Mucosa of stomach (tissue), 1 donor: Measurements from ENCODE around the gene CHTF18.
"Not testable (repeated sequence)": the region's sequence is repeated elsewhere in the genome, so short reads cannot be mapped to it uniquely, and the experiment has no call there.

Source experiments
- H3K27me3 ChIP-seq: one replicate; pipeline ENCODE4 v1.7.0; 2013; ENCODE audit warnings: mild to moderate bottlenecking, low read length; ENCODE audit not compliant: control insufficient read depth, insufficient read depth
- H3K36me3 ChIP-seq: one replicate; pipeline ENCODE4 v1.7.0; 2013; ENCODE audit warnings: low read length; ENCODE audit not compliant: control insufficient read depth, insufficient read depth
- H3K4me1 ChIP-seq: one replicate; pipeline ENCODE4 v1.7.0; 2013; ENCODE audit warnings: mild to moderate bottlenecking, low read length; ENCODE audit not compliant: control insufficient read depth, insufficient read depth
- H3K4me3 ChIP-seq: one replicate; pipeline ENCODE4 v1.7.0; 2013; ENCODE audit warnings: low read length
- H3K9ac ChIP-seq: one replicate; pipeline ENCODE4 v1.7.0; 2013; ENCODE audit warnings: mild to moderate bottlenecking, low read length, moderate library complexity
- H3K9me3 ChIP-seq: one replicate; pipeline ENCODE4 v1.7.0; 2013; ENCODE audit warnings: mild to moderate bottlenecking, low read length, moderate library complexity; ENCODE audit not compliant: control insufficient read depth
- donor health status: Pancreatic carcinoma.

CHTF18 gene

DNA sequence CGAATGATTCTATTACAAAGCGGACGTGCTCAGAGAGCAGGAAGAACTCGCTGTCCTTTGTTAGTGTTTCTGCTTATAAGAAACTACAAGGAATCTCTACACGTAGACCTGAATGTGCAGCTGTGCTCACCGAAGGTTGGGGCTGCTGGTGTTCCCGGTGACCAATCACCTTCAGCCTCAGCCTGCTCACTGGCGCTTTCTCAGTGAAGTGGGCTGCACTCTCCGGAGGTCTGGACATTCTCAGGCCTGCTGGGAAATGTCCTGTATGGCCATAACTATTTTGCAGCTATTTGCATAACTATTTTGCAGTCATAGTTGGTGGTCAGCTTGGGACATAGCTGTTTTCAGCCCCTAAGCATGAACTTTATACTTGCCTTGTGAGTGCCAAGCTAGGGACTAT is 37.9 kb upstream of the CHTF18 start:
- no peaks in the 10 kb centered on the region for H3K9me3 ChIP-seq
- peaks cover 15% of the 10 kb centered on the region for H3K27me3 ChIP-seq
- H3K4me3 ChIP-seq: no peak overlapping the region
- H3K36me3 ChIP-seq: no peaks in the 10 kb centered on the region
- no peak overlapping the region for H3K9ac ChIP-seq
- H3K4me1 ChIP-seq: peaks cover 5% of the 10 kb centered on the region

DNA sequence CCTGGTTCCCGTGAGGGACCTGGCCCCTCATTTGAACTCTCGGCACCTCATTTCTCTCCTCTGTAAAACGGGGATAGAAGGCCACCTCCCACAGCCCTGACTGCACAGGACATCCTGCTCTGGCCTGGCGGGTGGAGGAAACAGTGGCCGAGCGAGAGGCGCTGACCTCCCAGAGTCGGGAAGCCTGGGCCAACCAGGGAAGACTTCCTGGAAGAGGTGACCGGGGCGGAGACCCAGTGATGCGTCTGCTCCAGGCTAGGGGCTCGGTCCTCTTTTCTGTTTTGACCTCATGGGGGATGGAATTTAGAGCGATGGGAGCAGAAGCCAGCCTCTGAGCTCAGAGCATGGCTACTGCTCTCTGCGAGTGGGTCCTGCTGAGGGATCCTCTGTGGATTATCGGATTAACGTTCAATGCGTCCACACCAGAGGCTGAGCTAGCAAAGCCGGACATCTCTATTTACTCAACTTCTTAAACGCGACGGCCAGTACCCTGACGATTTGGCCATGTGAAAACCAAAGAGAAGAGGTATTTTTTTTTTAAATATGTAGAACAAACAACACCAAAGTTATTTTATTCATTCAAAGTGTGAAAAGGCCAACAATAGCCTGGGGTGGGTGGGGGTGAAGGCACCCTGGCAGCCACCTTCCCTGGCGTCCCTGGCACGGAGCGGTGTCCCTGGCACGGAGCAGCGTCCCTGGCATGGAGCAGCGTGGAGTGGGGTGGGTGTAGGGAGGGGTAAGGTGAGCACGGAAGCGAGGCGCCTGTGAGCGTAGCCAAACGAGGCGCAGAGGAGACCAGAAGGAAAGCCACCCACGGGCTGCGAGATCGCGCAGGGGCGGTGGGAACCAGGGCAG is 37.0 kb upstream of the CHTF18 start:
- no peak overlapping the region for H3K9ac ChIP-seq
- peaks cover 15% of the 10 kb centered on the region for H3K27me3 ChIP-seq

DNA sequence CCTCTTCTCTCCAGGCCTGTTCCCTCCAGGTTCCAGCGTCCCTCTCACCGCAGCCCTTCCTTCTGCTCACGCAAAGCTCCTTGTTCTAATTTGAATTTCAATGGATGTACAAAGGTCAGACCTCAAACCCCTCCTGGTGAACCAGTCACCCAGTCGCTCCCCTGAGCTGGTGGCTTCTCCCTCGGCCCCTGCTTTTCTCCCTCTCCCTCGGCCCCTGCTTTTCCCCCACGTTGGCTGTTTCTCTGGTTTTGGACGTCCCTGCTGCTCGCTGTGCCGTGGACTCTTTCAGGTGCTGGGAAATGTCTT is 36.5 kb upstream of the CHTF18 start:
- H3K9ac ChIP-seq: no peak overlapping the region
- peaks cover 5% of the 10 kb centered on the region for H3K4me1 ChIP-seq
- peaks cover 15% of the 10 kb centered on the region for H3K27me3 ChIP-seq
- H3K4me3 ChIP-seq: no peak overlapping the region
- H3K9me3 ChIP-seq: no peaks in the 10 kb centered on the region
- no peaks in the 10 kb centered on the region for H3K36me3 ChIP-seq

More for the DNA sequence above, 37.0 kb upstream of the CHTF18 start:
- Histone ChIP-seq H3K9me3 (no peaks in the 10 kb centered on the region), H3K4me3 (no peak overlapping the region), H3K36me3 (no peaks in the 10 kb centered on the region), H3K4me1 (peaks cover 5% of the 10 kb centered on the region)

DNA sequence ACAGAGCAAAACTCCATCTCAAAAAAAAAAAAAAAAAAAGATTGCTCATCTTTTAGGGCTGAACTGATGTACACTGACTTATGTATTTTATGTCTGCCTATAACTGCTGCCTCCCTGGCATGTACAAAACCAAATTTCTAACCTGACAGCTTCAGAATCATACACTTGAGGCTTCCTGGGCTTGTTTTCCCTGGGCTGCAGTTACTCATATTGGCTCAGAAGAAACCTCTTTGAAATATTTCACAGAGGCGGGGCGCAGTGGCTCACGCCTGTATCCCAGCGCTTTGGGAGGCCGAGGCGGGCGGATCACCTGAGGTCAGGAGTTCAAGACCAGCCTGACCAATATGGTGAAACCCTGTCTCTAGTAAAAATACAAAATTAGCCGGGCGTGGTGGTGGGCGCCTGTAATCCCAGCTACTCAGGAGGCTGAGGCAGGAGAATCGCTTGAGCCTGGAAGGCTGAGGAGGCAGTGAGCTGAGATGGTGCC is 34.3 kb upstream of the CHTF18 start:
- not testable (repeated sequence) for H3K9ac ChIP-seq, H3K36me3 ChIP-seq, H3K4me1 ChIP-seq, H3K4me3 ChIP-seq, H3K9me3 ChIP-seq
- peaks cover 15% of the 10 kb centered on the region for H3K27me3 ChIP-seq

DNA sequence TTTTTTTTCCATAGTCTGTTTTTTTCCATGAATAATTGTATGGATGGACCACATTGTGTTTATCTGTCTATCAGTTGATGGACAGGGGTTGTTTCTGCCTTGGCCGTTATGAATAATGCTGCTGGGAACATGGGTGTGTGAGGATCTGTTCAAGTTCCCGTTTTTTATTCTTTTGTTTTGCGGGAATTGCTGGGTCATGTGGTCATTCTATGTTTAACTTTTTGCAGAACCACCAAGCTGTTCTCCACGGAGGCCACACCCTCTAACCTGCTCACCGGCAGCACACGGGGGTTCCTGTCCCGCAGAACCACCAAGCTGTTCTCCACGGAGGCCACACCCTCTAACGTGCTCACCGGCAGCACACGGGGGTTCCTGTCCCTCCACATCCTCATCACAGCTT is 33.8 kb upstream of the CHTF18 start:
- Histone ChIP-seq H3K27me3 (peaks cover 15% of the 10 kb centered on the region), H3K9me3 (no peaks in the 10 kb centered on the region), H3K36me3 (no peaks in the 10 kb centered on the region), H3K4me1 (peaks cover 12% of the 10 kb centered on the region), H3K9ac (no peak overlapping the region), H3K4me3 (no peak overlapping the region)

DNA sequence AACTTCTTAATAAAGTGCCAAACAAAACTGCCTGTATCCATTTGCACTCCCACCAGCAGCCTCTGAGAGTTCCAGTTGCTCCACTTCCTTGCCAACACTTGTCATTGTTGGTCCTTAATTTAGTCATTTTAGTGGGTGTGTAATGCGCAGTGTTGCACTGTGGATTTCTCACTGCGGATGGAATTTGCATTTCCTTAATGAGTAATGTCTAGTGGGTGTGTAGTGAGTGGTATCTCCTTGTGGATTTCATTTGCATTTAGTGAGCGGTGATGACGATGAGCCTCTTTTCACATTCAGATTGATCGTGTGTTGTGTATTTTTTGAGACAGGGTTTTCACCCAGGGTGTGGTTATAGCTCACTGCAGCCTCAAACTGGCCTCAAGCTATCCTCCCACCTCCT is 32.0 kb upstream of the CHTF18 start:
- H3K27me3 ChIP-seq: peaks cover 11% of the 10 kb centered on the region

DNA sequence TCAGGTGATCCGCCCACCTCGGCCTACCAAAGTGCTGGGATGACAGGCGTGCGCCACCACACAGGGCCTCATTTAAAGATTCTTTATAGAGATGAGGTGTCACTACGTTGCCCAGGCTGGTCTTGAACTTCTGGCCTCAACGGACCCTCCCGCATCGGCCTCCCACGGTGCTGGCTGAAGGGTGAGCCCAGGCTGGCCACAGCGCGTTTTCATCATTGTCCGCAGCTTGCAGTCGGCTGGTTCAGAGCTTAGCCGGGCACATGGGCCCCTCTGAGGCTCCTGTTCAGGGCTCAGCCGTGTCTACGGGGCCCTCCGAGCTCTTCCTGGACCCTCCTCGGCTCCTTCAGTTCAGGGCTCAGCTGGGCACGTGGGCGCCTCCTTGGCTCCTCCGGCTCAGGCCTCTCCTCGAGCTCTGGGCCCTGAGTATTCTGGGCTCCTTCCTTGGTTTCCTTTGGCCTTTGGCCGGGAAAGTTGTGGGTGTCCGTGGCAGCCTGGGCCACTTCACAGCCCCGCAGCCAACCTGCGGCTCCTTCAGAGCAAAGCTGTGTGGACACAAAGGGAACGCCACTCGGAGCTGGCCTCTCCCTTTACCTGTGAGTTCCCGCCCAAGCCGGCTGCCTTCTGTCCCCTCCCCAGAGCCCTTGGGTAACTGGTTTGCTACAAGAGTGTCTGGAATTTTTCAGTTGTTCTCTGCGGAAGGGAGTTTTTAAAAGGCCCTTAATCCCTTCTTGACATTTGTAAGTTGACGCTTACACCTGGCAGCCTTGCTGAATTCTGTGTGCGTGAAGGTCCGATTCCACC is 29.1 kb upstream of the CHTF18 start:
- no peak overlapping the region for H3K4me3 ChIP-seq
- H3K9ac ChIP-seq: no peak overlapping the region
- no peaks in the 10 kb centered on the region for H3K36me3 ChIP-seq
- H3K27me3 ChIP-seq: peaks cover 8% of the 10 kb centered on the region
- H3K9me3 ChIP-seq: no peaks in the 10 kb centered on the region
- peaks cover 32% of the 10 kb centered on the region for H3K4me1 ChIP-seq

More for the DNA sequence above, 32.0 kb upstream of the CHTF18 start:
- Histone ChIP-seq H3K9ac (no peak overlapping the region), H3K4me3 (no peak overlapping the region), H3K36me3 (no peaks in the 10 kb centered on the region), H3K9me3 (no peaks in the 10 kb centered on the region), H3K4me1 (peaks cover 30% of the 10 kb centered on the region)

DNA sequence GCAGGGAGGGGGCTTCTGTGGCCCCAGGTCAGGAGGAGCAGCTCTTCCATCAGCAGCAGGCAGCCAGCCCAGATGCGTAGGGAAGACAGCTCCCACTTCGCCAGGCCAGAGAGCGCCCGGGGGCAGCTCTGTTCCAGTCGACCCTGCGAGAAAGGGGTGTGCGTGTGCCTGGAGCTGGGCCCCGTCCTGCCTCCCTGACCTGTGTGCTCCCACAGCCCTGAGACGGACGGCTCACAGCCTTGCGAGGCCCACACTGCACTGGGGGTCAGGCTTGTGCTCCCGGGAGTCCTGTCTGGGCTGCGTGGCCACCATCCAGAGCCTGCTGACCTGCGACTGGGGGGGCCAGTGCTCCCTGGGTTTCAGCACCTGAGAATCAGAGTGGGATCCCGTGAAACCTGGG is 28.4 kb upstream of the CHTF18 start:
- peaks cover 8% of the 10 kb centered on the region for H3K27me3 ChIP-seq

DNA sequence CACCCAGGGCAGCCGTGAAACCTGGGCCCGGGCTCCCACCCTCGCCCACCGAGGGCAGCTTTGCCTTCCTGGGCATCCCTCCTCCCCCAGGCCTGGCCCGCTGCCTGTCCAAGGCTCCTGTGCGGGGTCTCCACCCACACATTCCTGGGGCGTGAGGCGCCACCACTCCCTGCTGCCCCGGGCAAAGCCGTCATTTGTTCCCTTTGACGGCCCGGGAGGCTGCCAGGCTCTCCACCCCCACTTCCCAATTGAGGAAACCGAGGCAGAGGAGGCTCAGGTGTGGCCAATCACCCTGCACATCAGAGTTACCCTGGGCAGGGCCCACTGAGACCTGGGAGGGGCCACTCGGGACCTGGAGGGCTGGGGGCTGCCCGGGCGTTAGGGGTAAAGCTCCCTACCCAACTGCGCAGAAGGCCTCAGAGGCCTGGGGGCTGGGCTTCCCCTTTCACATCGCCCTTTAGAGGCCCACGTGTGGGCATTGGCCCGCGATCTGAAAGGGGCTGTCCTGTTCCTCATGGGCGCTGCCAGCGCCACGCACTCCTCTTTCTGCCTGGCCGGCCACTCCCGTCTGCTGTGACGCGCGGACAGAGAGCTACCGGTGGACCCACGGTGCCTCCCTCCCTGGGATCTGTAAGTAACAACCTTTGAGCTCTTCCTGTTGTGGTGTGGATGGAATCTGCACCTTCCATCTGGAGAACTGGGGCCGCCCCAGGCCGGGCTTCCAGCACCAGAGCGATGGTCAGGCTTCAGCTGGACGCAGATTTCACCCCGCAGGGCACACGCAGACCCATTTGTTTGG is 27.7 kb upstream of the CHTF18 start, which contains the start of gene MSLN:
Gene MSLN (plus strand): TSS at position 190 of the 799 bp plus-strand sequence. CDS start 1,947 bp downstream, outside the sequence.
- H3K27me3 ChIP-seq: peaks cover 8% of the 10 kb centered on the region
- no peaks in the 10 kb centered on the region for H3K9me3 ChIP-seq
- H3K36me3 ChIP-seq: no peaks in the 10 kb centered on the region
- peaks cover 32% of the 10 kb centered on the region for H3K4me1 ChIP-seq
- H3K4me3 ChIP-seq: no peak within 1 kb of the TSS
- no peak within 1 kb of the TSS for H3K9ac ChIP-seq

More for the DNA sequence above, 28.4 kb upstream of the CHTF18 start:
- Histone ChIP-seq H3K9ac (no peak overlapping the region), H3K4me1 (peaks cover 32% of the 10 kb centered on the region), H3K36me3 (no peaks in the 10 kb centered on the region), H3K9me3 (no peaks in the 10 kb centered on the region), H3K4me3 (no peak overlapping the region)

DNA sequence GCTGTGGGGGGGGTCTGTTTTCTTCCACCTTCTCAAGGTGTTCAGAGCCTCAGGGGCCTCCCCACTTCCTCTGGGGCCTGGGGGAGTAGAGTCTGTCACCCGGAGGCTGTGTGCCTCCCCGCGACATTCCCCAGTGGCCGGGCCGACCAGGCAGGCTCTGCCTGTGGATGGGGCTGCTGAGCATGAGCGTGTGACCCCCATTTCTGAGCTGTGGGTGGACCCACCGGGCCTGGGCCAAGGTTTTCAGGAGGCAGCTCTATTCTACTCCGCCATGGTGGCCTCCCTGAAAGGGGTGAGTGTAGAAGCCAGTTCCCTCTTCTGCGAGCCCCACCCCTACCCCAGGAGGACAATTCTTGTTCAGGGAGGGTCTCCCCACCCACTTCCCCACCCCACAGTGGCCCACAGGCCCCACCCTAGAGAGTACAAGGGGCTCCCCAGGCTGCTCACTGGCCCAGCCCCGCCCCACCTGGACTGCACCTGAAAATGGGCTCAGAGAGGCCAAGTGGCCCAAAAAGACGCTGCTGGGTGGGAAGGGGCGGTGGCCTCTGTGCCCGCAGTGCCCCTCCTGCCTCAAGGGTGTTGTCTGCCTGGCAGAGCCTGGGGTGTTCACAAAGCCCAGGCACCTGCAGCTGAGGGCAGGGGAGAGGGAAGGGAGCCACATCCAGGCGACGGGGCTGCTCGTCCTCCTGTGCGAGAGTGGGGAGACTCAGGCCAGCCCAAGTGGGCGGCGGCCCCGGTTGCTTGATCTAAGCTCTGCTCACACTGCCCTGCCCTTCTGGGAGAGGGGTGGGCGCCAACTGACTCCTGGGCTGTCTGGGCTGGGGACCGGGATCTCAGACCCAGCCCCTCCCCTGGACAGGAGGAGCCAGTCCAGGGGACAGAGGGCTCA is 26.6 kb upstream of the CHTF18 start:
- Histone ChIP-seq H3K9me3 (no peaks in the 10 kb centered on the region), H3K4me3 (no peak overlapping the region), H3K36me3 (no peaks in the 10 kb centered on the region), H3K27me3 (peaks cover 8% of the 10 kb centered on the region), H3K4me1 (peaks cover 32% of the 10 kb centered on the region), H3K9ac (no peak overlapping the region)
